Measurements from ENCODE around the gene HNF1A.

The HNF1A gene

GRCh38 chr12:120988658-120989057, 10.3 kb downstream of the HNF1A start:
- DNase-seq (ENCODE audit: low spot score) = no peak

GRCh38 chr12:120989687-120990086, 11.3 kb downstream of the HNF1A start:
- DNase-seq (ENCODE audit: low spot score) = no peak

GRCh38 chr12:120990487-120991055, 12.2 kb downstream of the HNF1A start:
- no peak for DNase-seq (ENCODE audit: low spot score)

GRCh38 chr12:120991965-120992364, 13.6 kb downstream of the HNF1A start:
- no peak for DNase-seq (ENCODE audit: low spot score)

DNA sequence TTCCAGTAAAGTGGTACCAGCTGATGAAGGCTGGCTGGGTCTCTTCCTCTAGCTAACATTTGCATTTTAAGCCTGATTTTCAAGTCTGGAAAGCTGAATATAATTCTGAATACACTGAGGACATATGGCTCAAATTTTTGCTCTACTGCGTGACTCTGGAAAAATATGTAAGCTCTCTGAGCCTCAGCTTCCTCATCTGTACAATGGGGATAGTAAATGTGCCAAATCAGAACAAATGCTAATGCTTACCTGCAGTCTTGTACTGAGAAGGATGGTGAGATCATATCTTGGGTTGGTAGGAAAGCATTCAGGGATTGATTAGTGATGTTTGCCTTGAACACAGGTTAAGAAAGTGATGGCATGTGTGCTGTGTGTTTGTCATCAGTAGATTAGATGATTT, 14.6 kb downstream of the HNF1A start:
- DNase-seq (ENCODE audit: low spot score) = no peak

- DNase-seq (ENCODE audit: low spot score) = no peak
Observed at GRCh38 chr12:120993496-120993895, 15.2 kb downstream of the HNF1A start.

DNA sequence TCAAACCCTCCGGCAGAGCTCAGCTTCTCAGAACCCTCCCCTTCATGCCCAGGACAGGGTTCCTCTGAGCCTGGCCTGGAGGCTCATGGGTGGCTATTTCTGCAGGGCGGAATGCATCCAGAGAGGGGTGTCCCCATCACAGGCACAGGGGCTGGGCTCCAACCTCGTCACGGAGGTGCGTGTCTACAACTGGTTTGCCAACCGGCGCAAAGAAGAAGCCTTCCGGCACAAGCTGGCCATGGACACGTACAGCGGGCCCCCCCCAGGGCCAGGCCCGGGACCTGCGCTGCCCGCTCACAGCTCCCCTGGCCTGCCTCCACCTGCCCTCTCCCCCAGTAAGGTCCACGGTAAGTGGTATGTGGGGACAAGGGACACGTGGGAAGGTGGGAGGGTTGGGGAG, 15.7 kb downstream of the HNF1A start:
- DNase-seq (ENCODE audit: low spot score) = no peak

GRCh38 chr12:120994589-120995337, 16.4 kb downstream of the HNF1A start:
- no peak for DNase-seq (ENCODE audit: low spot score)

GRCh38 chr12:120996133-120996746, 17.9 kb downstream of the HNF1A start:
- no peak for DNase-seq (ENCODE audit: low spot score)

- no peak for DNase-seq (ENCODE audit: low spot score)
Observed at GRCh38 chr12:120997448-120997847, 19.1 kb downstream of the HNF1A start.

DNA sequence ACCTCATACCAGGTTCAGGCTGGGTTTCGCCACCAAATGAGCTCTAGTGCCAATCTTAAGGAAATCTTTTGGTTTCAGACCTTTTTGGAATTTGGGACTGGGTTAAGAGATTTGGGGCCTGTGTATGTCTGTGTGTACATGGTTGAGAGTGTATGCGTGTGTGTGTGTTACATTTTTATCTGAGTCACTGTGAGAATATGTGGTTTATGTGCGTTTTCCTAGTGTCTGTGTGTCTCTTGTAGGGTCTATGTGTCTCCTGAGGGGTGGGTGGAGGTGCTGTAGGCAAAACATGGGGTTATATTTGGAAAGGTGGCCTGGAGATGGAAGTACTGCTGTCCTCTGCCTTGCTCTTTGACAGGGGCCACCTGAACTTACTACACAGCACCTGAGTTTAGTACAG, 20.1 kb downstream of the HNF1A start:
- DNase-seq (ENCODE audit: low spot score) = no peak

DNA sequence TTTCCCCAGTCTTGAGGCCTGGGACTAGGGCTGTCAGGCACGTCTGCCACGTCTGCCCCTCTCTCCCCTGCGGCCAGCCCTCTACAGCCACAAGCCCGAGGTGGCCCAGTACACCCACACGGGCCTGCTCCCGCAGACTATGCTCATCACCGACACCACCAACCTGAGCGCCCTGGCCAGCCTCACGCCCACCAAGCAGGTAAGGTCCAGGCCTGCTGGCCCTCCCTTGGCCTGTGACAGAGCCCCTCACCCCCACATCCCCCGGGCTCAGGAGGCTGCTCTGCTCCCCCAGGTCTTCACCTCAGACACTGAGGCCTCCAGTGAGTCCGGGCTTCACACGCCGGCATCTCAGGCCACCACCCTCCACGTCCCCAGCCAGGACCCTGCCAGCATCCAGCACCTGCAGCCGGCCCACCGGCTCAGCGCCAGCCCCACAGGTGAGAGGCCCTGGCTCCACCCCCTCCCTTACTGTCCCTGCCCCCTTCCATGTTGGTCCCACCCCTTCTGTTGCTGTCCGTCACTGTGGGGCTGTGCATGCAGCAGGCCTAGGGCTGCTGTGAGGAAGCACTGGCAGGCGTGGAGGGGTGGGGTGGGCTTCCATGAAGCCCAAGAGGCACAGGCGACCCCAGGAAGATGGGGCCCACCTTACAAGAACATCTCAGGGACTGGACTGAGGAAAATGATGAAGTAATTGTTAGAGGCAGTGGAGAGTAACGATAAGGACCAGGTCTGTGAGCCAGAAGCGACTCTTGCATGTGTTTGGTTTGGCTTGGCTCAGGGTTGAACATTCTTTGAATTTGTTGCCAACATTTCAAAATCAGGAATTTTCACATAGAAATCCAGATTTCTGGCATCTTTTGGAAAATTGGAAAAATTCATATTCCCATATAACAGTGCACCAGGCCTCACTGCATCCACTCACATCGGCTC, 21.1 kb downstream of the HNF1A start:
- no peak for DNase-seq (ENCODE audit: low spot score)

GRCh38 chr12:121000530-121000929, 22.2 kb downstream of the HNF1A start:
- DNase-seq (ENCODE audit: low spot score) = no peak

GRCh38 chr12:121001060-121001459, 22.7 kb downstream of the HNF1A start:
- DNase-seq (ENCODE audit: low spot score) = no peak

DNA sequence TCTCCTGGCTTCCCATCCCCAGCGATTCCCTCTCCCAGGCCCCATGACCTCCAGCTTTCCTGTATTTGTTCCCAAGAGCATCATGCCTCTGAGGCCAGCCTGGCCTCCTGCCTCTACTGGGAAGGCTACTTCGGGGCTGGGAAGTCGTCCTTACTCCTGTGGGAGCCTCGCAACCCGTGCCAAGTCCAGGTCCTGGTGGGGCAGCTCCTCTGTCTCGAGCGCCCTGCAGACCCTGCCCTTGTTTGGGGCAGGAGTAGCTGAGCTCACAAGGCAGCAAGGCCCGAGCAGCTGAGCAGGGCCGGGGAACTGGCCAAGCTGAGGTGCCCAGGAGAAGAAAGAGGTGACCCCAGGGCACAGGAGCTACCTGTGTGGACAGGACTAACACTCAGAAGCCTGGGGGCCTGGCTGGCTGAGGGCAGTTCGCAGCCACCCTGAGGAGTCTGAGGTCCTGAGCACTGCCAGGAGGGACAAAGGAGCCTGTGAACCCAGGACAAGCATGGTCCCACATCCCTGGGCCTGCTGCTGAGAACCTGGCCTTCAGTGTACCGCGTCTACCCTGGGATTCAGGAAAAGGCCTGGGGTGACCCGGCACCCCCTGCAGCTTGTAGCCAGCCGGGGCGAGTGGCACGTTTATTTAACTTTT, 23.6 kb downstream of the HNF1A start:
- no peak for DNase-seq (ENCODE audit: low spot score)

DNA sequence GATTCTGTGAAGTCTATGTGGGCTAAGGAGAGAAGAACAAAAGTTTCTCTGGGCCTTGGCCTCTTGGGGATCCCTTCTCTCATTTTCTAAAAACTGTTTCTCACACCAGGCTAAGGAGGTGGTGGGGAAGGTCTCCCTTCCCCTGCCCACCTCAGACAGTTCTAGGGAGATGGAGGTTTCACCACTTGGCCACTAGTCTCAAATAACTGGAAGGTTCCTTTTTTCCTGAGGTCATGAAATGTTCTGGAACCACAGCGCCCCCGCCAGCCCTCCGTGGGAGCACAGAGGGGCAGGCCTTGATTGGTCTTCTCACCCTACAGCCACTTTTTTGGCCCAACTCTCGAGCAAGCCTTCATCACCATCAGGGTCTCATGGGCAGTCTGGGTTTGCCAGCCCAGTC, 25.3 kb downstream of the HNF1A start:
- no peak for DNase-seq (ENCODE audit: low spot score)

GRCh38 chr12:121004253-121004815, 26.0 kb downstream of the HNF1A start:
- DNase-seq (ENCODE audit: low spot score) = no peak

- peak; percentile 30 for DNase-seq (ENCODE audit: low spot score)
Observed at GRCh38 chr12:121005346-121005815, 27.0 kb downstream of the HNF1A start.

DNA sequence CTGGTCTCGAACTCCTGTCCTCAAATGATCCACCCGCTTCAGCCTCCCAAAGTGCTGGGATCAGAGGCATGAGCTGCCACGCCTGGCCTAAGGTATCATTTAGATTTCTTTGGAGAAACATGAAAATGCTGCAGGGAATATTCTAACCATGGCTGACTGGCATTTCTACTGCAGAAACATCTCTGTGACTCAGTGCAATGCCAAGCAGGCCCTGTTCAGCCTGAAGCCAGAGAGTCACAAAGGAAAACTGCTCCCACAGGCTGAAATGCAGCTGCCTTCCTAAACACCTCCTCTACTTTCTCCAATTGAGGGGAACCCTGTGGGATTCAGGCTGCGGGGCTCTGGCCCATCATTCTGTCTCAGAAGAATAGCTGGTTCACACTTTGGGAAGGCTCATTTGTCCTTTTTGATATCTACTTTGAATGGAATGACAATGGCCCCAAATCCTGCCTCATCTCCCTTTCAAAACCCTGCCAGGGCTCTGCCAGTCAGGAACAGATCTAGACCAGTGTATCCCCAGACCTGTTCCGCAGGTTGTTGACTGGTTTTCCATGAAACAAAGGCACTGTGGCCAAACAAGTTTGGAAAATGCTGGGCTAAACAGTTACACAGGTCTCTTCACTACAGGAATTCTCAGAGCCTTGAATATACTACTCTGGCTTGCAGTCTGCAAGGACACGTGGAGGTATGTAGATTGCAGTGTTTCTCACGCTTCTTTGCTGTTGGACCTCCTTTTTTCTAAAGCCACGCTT, 30.2 kb downstream of the HNF1A start:
- DNase-seq (ENCODE audit: low spot score) = no peak

DNA sequence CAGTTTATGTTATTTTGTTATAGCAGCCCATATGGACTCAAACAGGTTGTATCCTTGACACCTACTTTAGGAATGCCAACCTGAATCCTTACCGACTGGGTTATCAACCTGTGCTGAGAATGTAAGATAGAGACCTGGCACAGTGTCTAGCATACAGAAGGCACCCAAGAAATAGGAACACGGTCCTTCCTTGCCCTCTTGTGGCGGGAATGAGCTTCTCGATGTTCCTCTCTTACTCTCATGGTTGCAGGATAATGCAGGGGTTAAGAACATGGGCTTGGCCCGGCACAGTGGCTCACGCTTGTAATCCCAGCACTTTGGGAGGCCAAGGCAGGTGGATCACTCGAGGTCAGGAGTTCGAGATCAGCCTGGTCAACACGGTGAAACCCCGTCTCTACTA, 31.4 kb downstream of the HNF1A start:
- DNase-seq (ENCODE audit: low spot score) = no peak

DNA sequence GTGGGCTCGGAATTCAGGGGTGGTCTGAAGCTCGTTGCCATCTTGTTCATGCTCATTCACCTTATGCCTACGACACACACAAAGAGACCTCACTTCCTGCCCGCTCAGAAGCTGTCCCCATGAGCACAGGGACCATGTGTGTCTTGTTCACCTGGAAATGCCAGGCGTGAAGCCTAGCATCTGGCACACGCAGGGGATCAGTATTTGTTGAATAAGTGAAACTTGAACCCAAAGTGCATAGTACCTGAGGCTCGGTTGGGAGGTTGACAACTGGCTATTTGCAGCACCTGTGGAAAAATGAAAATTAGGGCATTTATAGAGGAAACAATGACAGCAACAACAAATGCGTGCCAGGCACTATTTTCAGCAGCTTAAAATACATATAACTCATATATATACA, 32.5 kb downstream of the HNF1A start:
- no peak for DNase-seq (ENCODE audit: low spot score)

All from hematopoietic multipotent progenitor cell treated with erythropoietin and hydrocortisone succinate and interleukin-3 and kit ligand, for 15 days (in vitro differentiated cells).